HepG2 (cell line): Measurements from ENCODE around the gene CNR1.

Experiments used
- CTCF ChIP-seq: sonication (generic); formaldehyde crosslinking; IDR thresholded peaks from 2 replicates; pipeline ENCODE4 v1.5.0; 2020; ENCODE audit warnings: mild to moderate bottlenecking, missing genetic modification reagents, moderate library complexity
- ESRRA ChIP-seq: sonication (generic); formaldehyde crosslinking; IDR thresholded peaks from 2 replicates; pipeline ENCODE4 v1.5.1; 2020; ENCODE audit warnings: mild to moderate bottlenecking, low read depth, missing genetic modification reagents
- EZH2 ChIP-seq: conservative IDR thresholded peaks from 2 replicates; pipeline ENCODE4 v1.6.1; 2012; ENCODE audit warnings: mild to moderate bottlenecking, low read depth, low read length, moderate library complexity
- HDAC2 ChIP-seq: sonication (generic); formaldehyde crosslinking; IDR thresholded peaks from 2 replicates; pipeline ENCODE4 v1.4.0; 2020; ENCODE audit warnings: missing genetic modification reagents
- HMG20A ChIP-seq: IDR thresholded peaks from 2 replicates; pipeline ENCODE4 v1.6.1; 2016; ENCODE audit warnings: borderline replicate concordance
- NAIF1 ChIP-seq: sonication (generic); formaldehyde crosslinking; IDR thresholded peaks from 2 replicates; pipeline ENCODE4 v1.5.0; 2020; ENCODE audit warnings: mild to moderate bottlenecking, missing genetic modification reagents, borderline replicate concordance
- PHB2 ChIP-seq: fragments of 450-650 bp; IDR thresholded peaks from 2 replicates; pipeline ENCODE4 v1.6.1; 2018; ENCODE audit not compliant: partially characterized antibody
- POLR2A ChIP-seq, 2 experiments: IDR thresholded peaks; 2 replicates each; pipeline ENCODE4 v1.6.1; 2011; ENCODE audit warnings: low read depth in 2 of 2, low read length in 2 of 2, mild to moderate bottlenecking in 1 of 2, moderate library complexity in 1 of 2; ENCODE audit not compliant: insufficient read depth in 1 of 2
- ZNF18 ChIP-seq: sonication (generic); formaldehyde crosslinking; IDR thresholded peaks from 2 replicates; pipeline ENCODE4 v1.8.0; 2022; ENCODE audit warnings: mild to moderate bottlenecking, missing genetic modification reagents; ENCODE audit not compliant: insufficient replicate concordance
- ZNF251 ChIP-seq: sonication (generic); formaldehyde crosslinking; IDR thresholded peaks from 2 replicates; pipeline ENCODE4 v1.9.0; 2021; ENCODE audit warnings: mild to moderate bottlenecking, missing genetic modification reagents

GRCh38 chr6:88115307-88115706 lies 50.8 kb downstream of the CNR1 start:
- TF ChIP-seq PHB2 (no peak), EZH2 (no peak), ZNF251 (CRISPR knock-in tag) (no peak), NAIF1 (CRISPR knock-in tag) (no peak), HMG20A (CRISPR knock-in tag) (no peak), HDAC2 (no peak), ZNF18 (CRISPR knock-in tag) (no peak), POLR2A (IDR thresholded peaks at IDR 0.05; ENCODE audit: insufficient read depth in 1 of 2, low read depth in 2 of 2, low read length in 2 of 2) (no peak), CTCF (no peak), ESRRA (CRISPR knock-in tag) (no peak)
